22Rv1 (cell line): ENCODE measurements around the gene CGREF1.

Experiments
- ZFX ChIP-seq: fragments of 450-650 bp; IDR thresholded peaks from 2 replicates; pipeline ENCODE4 v1.6.1; 2017; ENCODE audit warnings: antibody characterized with exemption, borderline replicate concordance
- TF ChIP-seq, protein P1 (sequence below): fragments of 450-650 bp; IDR thresholded peaks from 2 replicates; pipeline ENCODE4 v1.5.1; 2017; ENCODE audit warnings: mild to moderate bottlenecking

DNA sequence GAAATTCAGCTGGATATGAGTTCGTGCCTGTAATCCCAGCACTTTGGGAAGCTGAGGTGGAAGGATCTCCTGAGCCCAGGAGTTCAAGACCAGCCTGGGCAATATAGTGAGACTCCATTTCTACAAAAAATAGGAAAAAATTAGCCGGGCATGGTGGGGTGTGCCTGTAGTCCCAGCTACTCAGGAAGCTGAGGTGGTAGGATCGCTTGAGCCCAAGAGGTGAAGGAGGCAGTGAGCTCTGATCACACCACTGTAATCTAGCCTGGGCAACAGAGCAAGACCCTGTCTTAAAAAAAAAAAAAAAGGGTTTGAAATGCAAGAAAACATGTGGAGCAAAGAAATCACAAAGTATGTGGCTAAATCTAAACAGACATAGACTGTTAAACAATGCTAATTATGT, 9.8 kb downstream of the CGREF1 start:
- TF ChIP-seq, protein P1, sequence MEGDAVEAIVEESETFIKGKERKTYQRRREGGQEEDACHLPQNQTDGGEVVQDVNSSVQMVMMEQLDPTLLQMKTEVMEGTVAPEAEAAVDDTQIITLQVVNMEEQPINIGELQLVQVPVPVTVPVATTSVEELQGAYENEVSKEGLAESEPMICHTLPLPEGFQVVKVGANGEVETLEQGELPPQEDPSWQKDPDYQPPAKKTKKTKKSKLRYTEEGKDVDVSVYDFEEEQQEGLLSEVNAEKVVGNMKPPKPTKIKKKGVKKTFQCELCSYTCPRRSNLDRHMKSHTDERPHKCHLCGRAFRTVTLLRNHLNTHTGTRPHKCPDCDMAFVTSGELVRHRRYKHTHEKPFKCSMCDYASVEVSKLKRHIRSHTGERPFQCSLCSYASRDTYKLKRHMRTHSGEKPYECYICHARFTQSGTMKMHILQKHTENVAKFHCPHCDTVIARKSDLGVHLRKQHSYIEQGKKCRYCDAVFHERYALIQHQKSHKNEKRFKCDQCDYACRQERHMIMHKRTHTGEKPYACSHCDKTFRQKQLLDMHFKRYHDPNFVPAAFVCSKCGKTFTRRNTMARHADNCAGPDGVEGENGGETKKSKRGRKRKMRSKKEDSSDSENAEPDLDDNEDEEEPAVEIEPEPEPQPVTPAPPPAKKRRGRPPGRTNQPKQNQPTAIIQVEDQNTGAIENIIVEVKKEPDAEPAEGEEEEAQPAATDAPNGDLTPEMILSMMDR = no peak
- no peak for TF ChIP-seq ZFX
